ENCODE data around the gene DCLK2. TPM values are rescaled to one million over a fixed set of nuclear protein-coding genes. Genes with fewer than 3 reads are reported as not detected.

Gene DCLK2
- total and polyA plus RNA-seq, 2 of the 8 experiments (the other 6 are each of a cell fraction or from before 2014, with no cell fraction given), result 0.32 to 0.37 TPM

- no peak overlapping the region for H2AK5ac ChIP-seq (ENCODE audit: low read depth, low read length)
- H3K23me2 ChIP-seq (ENCODE audit: low read depth, low read length), result no peaks in the 10 kb centered on the region
- no peak overlapping the region for H3K18ac ChIP-seq (ENCODE audit: extremely low read depth, low read length)
- no peak overlapping the region for H3K4me2 ChIP-seq (ENCODE audit: insufficient read depth in 1 of 2, low read depth in 2 of 2, low read length in 2 of 2)
- no peak overlapping the region for H2BK12ac ChIP-seq (ENCODE audit: low read depth, low read length)
- H3K4me1 ChIP-seq (replicated peaks in 1 of 4; ENCODE audit: control insufficient read depth in 3 of 4, insufficient read depth in 4 of 4, low read length in 3 of 4), result no peaks in the 10 kb centered on the region
- H2AFZ ChIP-seq (ENCODE audit: low read length), result no peak overlapping the region
- no peak overlapping the region for H4K8ac ChIP-seq (ENCODE audit: extremely low read depth, insufficient read depth, low read length)
- H3K4ac ChIP-seq (replicated peaks; ENCODE audit: insufficient read length, low read depth, low read length), result no peak overlapping the region
- CTCF ChIA-PET (ENCODE audit: partially characterized antibody), result interaction anchor here (1.1 to 2.3 kb wide), 5 partner anchors 11 to 67 kb away, joined by 3 to 25 read pairs (median 4); no protein-coding TSS in a partner anchor
- H2BK120ac ChIP-seq (replicated peaks; ENCODE audit: low read depth, low read length), result no peak overlapping the region
- 95% methylated on average over 2 of the region's 2 CpGs; no CpG with 5 or more reads in 1 of the 2 experiments for WGBS, 2 experiments (ENCODE audit: extremely low coverage in 1 of 2, insufficient coverage in 1 of 2, insufficient read length in 1 of 2, insufficient replicate concordance in 2 of 2, low coverage in 1 of 2, low lambda C conversion rate in 2 of 2, missing lambda C conversion rate in 1 of 2)
- no peak for DNase-seq (ENCODE audit: low read depth in 1 of 2, low spot score in 2 of 2)
- H4K5ac ChIP-seq (ENCODE audit: insufficient read length, low read depth, low read length), result no peak overlapping the region
- no peak overlapping the region for H2BK5ac ChIP-seq (ENCODE audit: low read depth, low read length)
- no peak overlapping the region for H3K4me3 ChIP-seq (ENCODE audit: extremely low read depth in 1 of 4, insufficient read depth in 2 of 4, low read depth in 3 of 4, low read length in 4 of 4)
- no peak overlapping the region for H4K91ac ChIP-seq (replicated peaks; ENCODE audit: insufficient read length, low read length)
- FAIRE-seq, result no peak
- H2BK15ac ChIP-seq (ENCODE audit: low read length), result no peak overlapping the region
- H3K27ac ChIP-seq (ENCODE audit: low read depth, low read length), result no peak overlapping the region
- H3K9ac ChIP-seq (replicated peaks in 1 of 4; ENCODE audit: extremely low read depth in 1 of 4, low read depth in 3 of 4, low read length in 3 of 4), result no peak overlapping the region
- H3K14ac ChIP-seq (ENCODE audit: insufficient read length), result no peak overlapping the region
- no peak overlapping the region for H3K23ac ChIP-seq (ENCODE audit: insufficient read length)
- H2BK20ac ChIP-seq (ENCODE audit: low read length), result no peak overlapping the region
- TF ChIP-seq RXRA (IDR thresholded peaks at IDR 0.05; ENCODE audit: insufficient read depth, low read depth, low read length) (no peak), KDM5A (IDR thresholded peaks at IDR 0.05; ENCODE audit: low read length) (no peak), JUN (IDR thresholded peaks at IDR 0.05; ENCODE audit: low read depth, low read length) (no peak), ASH2L (IDR thresholded peaks at IDR 0.05; ENCODE audit: low read length) (no peak)
- TF ChIP-seq, protein P1, sequence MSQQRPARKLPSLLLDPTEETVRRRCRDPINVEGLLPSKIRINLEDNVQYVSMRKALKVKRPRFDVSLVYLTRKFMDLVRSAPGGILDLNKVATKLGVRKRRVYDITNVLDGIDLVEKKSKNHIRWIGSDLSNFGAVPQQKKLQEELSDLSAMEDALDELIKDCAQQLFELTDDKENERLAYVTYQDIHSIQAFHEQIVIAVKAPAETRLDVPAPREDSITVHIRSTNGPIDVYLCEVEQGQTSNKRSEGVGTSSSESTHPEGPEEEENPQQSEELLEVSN (IDR thresholded peaks at IDR 0.05), result no peak
- no peaks in the 10 kb centered on the region for H3K36me3 ChIP-seq (ENCODE audit: control insufficient read depth in 2 of 4, insufficient read depth in 4 of 4, low read length in 3 of 4)
- no peaks in the 10 kb centered on the region for H4K20me1 ChIP-seq (replicated peaks in 1 of 2; ENCODE audit: control insufficient read depth in 1 of 2, insufficient read depth in 2 of 2, low read length in 2 of 2)
- H3K79me2 ChIP-seq (ENCODE audit: control insufficient read depth in 1 of 2, insufficient read depth in 2 of 2, low read length in 2 of 2), result no peaks in the 10 kb centered on the region
- POLR2A ChIA-PET (ENCODE audit: partially characterized antibody), result interaction anchor here (0.6 kb wide), 1 partner anchor 63 kb away, joined by 3 read pairs; no protein-coding TSS in a partner anchor
- no peaks in the 10 kb centered on the region for H3K27me3 ChIP-seq (replicated peaks in 1 of 4; ENCODE audit: control insufficient read depth in 3 of 4, extremely low read depth in 1 of 4, insufficient read depth in 3 of 4, low read length in 3 of 4)
- H3K9me3 ChIP-seq (ENCODE audit: insufficient read depth in 2 of 2, low read depth in 1 of 2, low read length in 1 of 2), result no peaks in the 10 kb centered on the region
- H3K56ac ChIP-seq (replicated peaks; ENCODE audit: insufficient read length, low read depth, low read length), result no peak overlapping the region
- H3K79me1 ChIP-seq (ENCODE audit: low read depth, low read length), result no peaks in the 10 kb centered on the region
These were observed 120.8 kb downstream of the DCLK2 start for GRCh38 chr4:150199056-150199455.
